Glutamatergic neuron (in vitro differentiated cells): ENCODE data around the gene OSBPL2. TPM values are rescaled to one million over a fixed set of nuclear protein-coding genes. Genes with fewer than 3 reads are reported as not detected.

Source experiments
- DNase-seq: peaks from one replicate; pipeline ENCODE4 v3.0.0; 2022
- H3K27ac Mint-ChIP-seq: one replicate; pipeline ENCODE4 v1.8.0; 2020; ENCODE audit warnings: mild to moderate bottlenecking, mixed read lengths, inconsistent platforms; ENCODE audit not compliant: unreplicated experiment
- H3K27me3 Mint-ChIP-seq: one replicate; pipeline ENCODE4 v1.8.0; 2020; ENCODE audit warnings: mild to moderate bottlenecking, moderate library complexity, mixed read lengths, inconsistent platforms; ENCODE audit not compliant: unreplicated experiment
- H3K36me3 Mint-ChIP-seq: one replicate; pipeline ENCODE4 v1.8.0; 2020; ENCODE audit warnings: mild to moderate bottlenecking, mixed read lengths, inconsistent platforms; ENCODE audit not compliant: unreplicated experiment
- H3K4me1 Mint-ChIP-seq: one replicate; pipeline ENCODE4 v1.8.0; 2020; ENCODE audit warnings: mild to moderate bottlenecking, low read depth, mixed read lengths, inconsistent platforms; ENCODE audit not compliant: unreplicated experiment
- H3K4me3 Mint-ChIP-seq: one replicate; pipeline ENCODE4 v1.8.0; 2020; ENCODE audit warnings: mild to moderate bottlenecking, mixed read lengths, inconsistent platforms; ENCODE audit not compliant: unreplicated experiment
- H3K9me3 Mint-ChIP-seq: one replicate; pipeline ENCODE4 v1.8.0; 2020; ENCODE audit warnings: mild to moderate bottlenecking, moderate library complexity, mixed read lengths, inconsistent platforms; ENCODE audit not compliant: unreplicated experiment
- CTCF ChIP-seq: fragments of 200-600 bp; sonication (generic); IDR thresholded peaks from one replicate; pipeline ENCODE4 v1.5.0; 2021; ENCODE audit not compliant: partially characterized antibody, unreplicated experiment
- total RNA-seq: library from RNA; stranded (reverse); fragmentation: NEBNext Ultra II Directional; extraction: Animal tissue kit (Norgen Biotek cat#: 25700); gene quantifications from one replicate; pipeline ENCODE4 v1.2.1, GENCODE V29; 2021; ENCODE audit not compliant: unreplicated experiment

The OSBPL2 gene
- total RNA-seq, 1 donor from 2014 or later: 42.6 TPM

GRCh38 chr20:62206388-62206775, 31.9 kb upstream of the OSBPL2 start:
- TF ChIP-seq CTCF: no peak
- peaks cover 3% of the 10 kb centered on the region for H3K9me3 Mint-ChIP-seq
- peaks cover 2% of the 10 kb centered on the region for H3K27me3 Mint-ChIP-seq
- no peak for DNase-seq
- no peak overlapping the region for H3K4me3 Mint-ChIP-seq
- H3K4me1 Mint-ChIP-seq: peaks cover 8% of the 10 kb centered on the region
- no peak overlapping the region for H3K27ac Mint-ChIP-seq
- no peaks in the 10 kb centered on the region for H3K36me3 Mint-ChIP-seq

GRCh38 chr20:62208061-62208794, 30.1 kb upstream of the OSBPL2 start:
- H3K9me3 Mint-ChIP-seq: peaks cover 4% of the 10 kb centered on the region
- peaks cover 4% of the 10 kb centered on the region for H3K4me1 Mint-ChIP-seq
- no peak for DNase-seq
- no peak for TF ChIP-seq CTCF
- peaks cover 2% of the 10 kb centered on the region for H3K27me3 Mint-ChIP-seq
- H3K36me3 Mint-ChIP-seq: no peaks in the 10 kb centered on the region
- no peak overlapping the region for H3K27ac Mint-ChIP-seq
- no peak overlapping the region for H3K4me3 Mint-ChIP-seq

- Mint-ChIP-seq H3K9me3 (peaks cover 4% of the 10 kb centered on the region), H3K27me3 (peaks cover 2% of the 10 kb centered on the region), H3K4me1 (peaks cover 2% of the 10 kb centered on the region), H3K36me3 (no peaks in the 10 kb centered on the region), H3K4me3 (peak overlapping the region; percentile 25), H3K27ac (peak overlapping the region; percentile 8)
- DNase-seq: peak; percentile 36
- TF ChIP-seq CTCF: no peak
Observed at GRCh38 chr20:62208795-62209755, 29.2 kb upstream of the OSBPL2 start.

- H3K27me3 Mint-ChIP-seq: peaks cover 2% of the 10 kb centered on the region
- no peak overlapping the region for H3K4me3 Mint-ChIP-seq
- H3K27ac Mint-ChIP-seq: no peak overlapping the region
- TF ChIP-seq CTCF: no peak
- no peaks in the 10 kb centered on the region for H3K36me3 Mint-ChIP-seq
- peaks cover 4% of the 10 kb centered on the region for H3K9me3 Mint-ChIP-seq
- DNase-seq: peak; percentile 44
- H3K4me1 Mint-ChIP-seq: peaks cover 2% of the 10 kb centered on the region
Observed at GRCh38 chr20:62209850-62210495, 28.3 kb upstream of the OSBPL2 start.
